ENCODE measurements around the gene PCSK6.

The PCSK6 gene

GRCh38 chr15:101388046-101388445 lies 101.5 kb downstream of the PCSK6 start:
- in situ Hi-C loops (cut with MboI; ENCODE audit: low pct_unique_long_range_greater_than_20kb, low sequenced_read_pairs, unreplicated experiment): no loop called here
- DNase-seq (ENCODE audit: low spot score): no peak
- no peak for TF ChIP-seq CTCF (IDR thresholded peaks at IDR 0.05; ENCODE audit: extremely low read depth, insufficient read depth, missing control alignments)

GRCh38 chr15:101387574-101387973 lies 101.9 kb downstream of the PCSK6 start:
- in situ Hi-C loops (cut with MboI; ENCODE audit: low pct_unique_long_range_greater_than_20kb, low sequenced_read_pairs, unreplicated experiment): no loop called here

GRCh38 chr15:101386967-101387366 lies 102.5 kb downstream of the PCSK6 start:
- DNase-seq (ENCODE audit: low spot score): no peak
- no peak for TF ChIP-seq CTCF (IDR thresholded peaks at IDR 0.05; ENCODE audit: extremely low read depth, insufficient read depth, missing control alignments)
- in situ Hi-C loops (cut with MboI; ENCODE audit: low pct_unique_long_range_greater_than_20kb, low sequenced_read_pairs, unreplicated experiment): no loop called here

More at GRCh38 chr15:101387574-101387973, 101.9 kb downstream of the PCSK6 start:
- no peak for DNase-seq (ENCODE audit: low spot score)
- TF ChIP-seq CTCF (IDR thresholded peaks at IDR 0.05; ENCODE audit: extremely low read depth, insufficient read depth, missing control alignments): no peak

- in situ Hi-C loops (cut with MboI; ENCODE audit: low pct_unique_long_range_greater_than_20kb, low sequenced_read_pairs, unreplicated experiment): no loop called here
- TF ChIP-seq CTCF (IDR thresholded peaks at IDR 0.05; ENCODE audit: extremely low read depth, insufficient read depth, missing control alignments): no peak
- no peak for DNase-seq (ENCODE audit: low spot score)
Observed at GRCh38 chr15:101386006-101386405, 103.5 kb downstream of the PCSK6 start.

GRCh38 chr15:101384276-101384675 lies 105.2 kb downstream of the PCSK6 start:
- in situ Hi-C loops (cut with MboI; ENCODE audit: low pct_unique_long_range_greater_than_20kb, low sequenced_read_pairs, unreplicated experiment): no loop called here
- DNase-seq (ENCODE audit: low spot score): no peak
- no peak for TF ChIP-seq CTCF (IDR thresholded peaks at IDR 0.05; ENCODE audit: extremely low read depth, insufficient read depth, missing control alignments)

- no peak for TF ChIP-seq CTCF (IDR thresholded peaks at IDR 0.05; ENCODE audit: extremely low read depth, insufficient read depth, missing control alignments)
- no peak for DNase-seq (ENCODE audit: low spot score)
- in situ Hi-C loops (cut with MboI; ENCODE audit: low pct_unique_long_range_greater_than_20kb, low sequenced_read_pairs, unreplicated experiment): no loop called here
Observed at GRCh38 chr15:101382544-101382943, 107.0 kb downstream of the PCSK6 start.

- no peak for TF ChIP-seq CTCF (IDR thresholded peaks at IDR 0.05; ENCODE audit: extremely low read depth, insufficient read depth, missing control alignments)
- in situ Hi-C loops (cut with MboI; ENCODE audit: low pct_unique_long_range_greater_than_20kb, low sequenced_read_pairs, unreplicated experiment): no loop called here
- DNase-seq (ENCODE audit: low spot score): no peak
Observed at GRCh38 chr15:101381671-101382212, 107.8 kb downstream of the PCSK6 start.

All from GM13977 (cell line).